Measurements from ENCODE around the gene ARAF. TPM values are rescaled to one million over a fixed set of nuclear protein-coding genes. Genes with fewer than 3 reads are reported as not detected.

The ARAF gene
- total and polyA plus RNA-seq, 2 of the 8 experiments (the other 6 are each of a cell fraction or from before 2014, with no cell fraction given): 39.0 to 45.2 TPM

GRCh38 chrX:47612418-47612817 is 51.4 kb downstream of the ARAF start:
- FAIRE-seq: no peak
- H3K23me2 ChIP-seq (ENCODE audit: low read depth, low read length): no peaks in the 10 kb centered on the region
- no peak overlapping the region for H3K23ac ChIP-seq (ENCODE audit: insufficient read length)
- H3K4me1 ChIP-seq (replicated peaks in 1 of 4; ENCODE audit: control insufficient read depth in 3 of 4, insufficient read depth in 4 of 4, low read length in 3 of 4): peaks cover 0 to 8% (median 3%) of the 10 kb centered on the region in 4 experiments; a peak in 6 of 7 replicates
- no peak overlapping the region for H3K27ac ChIP-seq (ENCODE audit: low read depth, low read length)
- no peak overlapping the region for H3K4ac ChIP-seq (replicated peaks; ENCODE audit: insufficient read length, low read depth, low read length)
- POLR2A ChIA-PET (ENCODE audit: partially characterized antibody): interaction anchor here (1.2 kb wide), 1 partner anchor 56 kb away, joined by 3 read pairs; no protein-coding TSS in a partner anchor
- H2AFZ ChIP-seq (ENCODE audit: low read length): no peak overlapping the region
- CTCF ChIA-PET (ENCODE audit: partially characterized antibody): no interaction called here
- no peak for DNase-seq (ENCODE audit: low read depth in 1 of 2, low spot score in 2 of 2)
- H3K9ac ChIP-seq (replicated peaks in 1 of 4; ENCODE audit: extremely low read depth in 1 of 4, low read depth in 3 of 4, low read length in 3 of 4): no peak overlapping the region
- no peaks in the 10 kb centered on the region for H3K36me3 ChIP-seq (ENCODE audit: control insufficient read depth in 2 of 4, insufficient read depth in 4 of 4, low read length in 3 of 4)
- H3K9me3 ChIP-seq (ENCODE audit: insufficient read depth in 2 of 2, low read depth in 1 of 2, low read length in 1 of 2): no peaks in the 10 kb centered on the region
- no peaks in the 10 kb centered on the region for H3K79me1 ChIP-seq (ENCODE audit: low read depth, low read length)
- no peak overlapping the region for H4K8ac ChIP-seq (ENCODE audit: extremely low read depth, insufficient read depth, low read length)
- no peaks in the 10 kb centered on the region for H3K27me3 ChIP-seq (replicated peaks in 1 of 4; ENCODE audit: control insufficient read depth in 3 of 4, extremely low read depth in 1 of 4, insufficient read depth in 3 of 4, low read length in 3 of 4)
- H3K79me2 ChIP-seq (ENCODE audit: control insufficient read depth in 1 of 2, insufficient read depth in 2 of 2, low read length in 2 of 2): no peaks in the 10 kb centered on the region
- H3K14ac ChIP-seq (ENCODE audit: insufficient read length): no peak overlapping the region
- no peak overlapping the region for H2BK12ac ChIP-seq (ENCODE audit: low read depth, low read length)
- H2BK20ac ChIP-seq (ENCODE audit: low read length): no peak overlapping the region
- H2BK120ac ChIP-seq (replicated peaks; ENCODE audit: low read depth, low read length): no peak overlapping the region
- no peak overlapping the region for H4K5ac ChIP-seq (ENCODE audit: insufficient read length, low read depth, low read length)
- H2AK5ac ChIP-seq (ENCODE audit: low read depth, low read length): no peak overlapping the region
- H2BK15ac ChIP-seq (ENCODE audit: low read length): no peak overlapping the region
- H3K56ac ChIP-seq (replicated peaks; ENCODE audit: insufficient read length, low read depth, low read length): no peak overlapping the region
- H4K91ac ChIP-seq (replicated peaks; ENCODE audit: insufficient read length, low read length): no peak overlapping the region
- no peak overlapping the region for H3K4me2 ChIP-seq (ENCODE audit: insufficient read depth in 1 of 2, low read depth in 2 of 2, low read length in 2 of 2)
- H2BK5ac ChIP-seq (ENCODE audit: low read depth, low read length): no peak overlapping the region
- no peak overlapping the region for H3K18ac ChIP-seq (ENCODE audit: extremely low read depth, low read length)
- H4K20me1 ChIP-seq (replicated peaks in 1 of 2; ENCODE audit: control insufficient read depth in 1 of 2, insufficient read depth in 2 of 2, low read length in 2 of 2): no peaks in the 10 kb centered on the region
- H3K4me3 ChIP-seq (ENCODE audit: extremely low read depth in 1 of 4, insufficient read depth in 2 of 4, low read depth in 3 of 4, low read length in 4 of 4): no peak overlapping the region
- TF ChIP-seq BCL11A (IDR thresholded peaks at IDR 0.05; ENCODE audit: low read depth in 2 of 2, low read length in 2 of 2): no peak
- TF ChIP-seq RBBP5 (IDR thresholded peaks at IDR 0.05; ENCODE audit: borderline replicate concordance, low read depth, low read length): no peak

Data from H1 (cell line).